Measurements from ENCODE around the gene CYP4B1. TPM values are rescaled to one million over a fixed set of nuclear protein-coding genes. Genes with fewer than 3 reads are reported as not detected.

CYP4B1 gene
- total RNA-seq, 2 donors from 2014 or later: 12.5 to 30.0 TPM

- DNase-seq: peak in 3 of 4 donors; percentile 20 to 28 (median 26)
- no peaks in the 10 kb centered on the region for H3K9me3 ChIP-seq
- WGBS, 2 donors: 46 to 60% methylated on average over 4 of the region's 4 CpGs
- peaks cover 45% of the 10 kb centered on the region for H3K4me1 ChIP-seq
- peak; percentile 36 for ATAC-seq
- intact Hi-C loops (cut with DNase I): no loop called here
- H3K36me3 ChIP-seq (replicated peaks in 1 of 2; ENCODE audit: insufficient read depth in 1 of 2, low read depth in 2 of 2): no peaks in the 10 kb centered on the region
- no peak for TF ChIP-seq POLR2A (IDR thresholded peaks at IDR 0.05)
- TF ChIP-seq CTCF (IDR thresholded peaks at IDR 0.05): no peak
- no peaks in the 10 kb centered on the region for H3K27me3 ChIP-seq
- H3K4me3 ChIP-seq: no peak overlapping the region
- peak overlapping the region in 3 of 4 donors; percentile 35 to 81 (median 68) for H3K27ac ChIP-seq
Measured at GRCh38 chr1:46755121-46755520, 43.7 kb upstream of the CYP4B1 start.

DNA sequence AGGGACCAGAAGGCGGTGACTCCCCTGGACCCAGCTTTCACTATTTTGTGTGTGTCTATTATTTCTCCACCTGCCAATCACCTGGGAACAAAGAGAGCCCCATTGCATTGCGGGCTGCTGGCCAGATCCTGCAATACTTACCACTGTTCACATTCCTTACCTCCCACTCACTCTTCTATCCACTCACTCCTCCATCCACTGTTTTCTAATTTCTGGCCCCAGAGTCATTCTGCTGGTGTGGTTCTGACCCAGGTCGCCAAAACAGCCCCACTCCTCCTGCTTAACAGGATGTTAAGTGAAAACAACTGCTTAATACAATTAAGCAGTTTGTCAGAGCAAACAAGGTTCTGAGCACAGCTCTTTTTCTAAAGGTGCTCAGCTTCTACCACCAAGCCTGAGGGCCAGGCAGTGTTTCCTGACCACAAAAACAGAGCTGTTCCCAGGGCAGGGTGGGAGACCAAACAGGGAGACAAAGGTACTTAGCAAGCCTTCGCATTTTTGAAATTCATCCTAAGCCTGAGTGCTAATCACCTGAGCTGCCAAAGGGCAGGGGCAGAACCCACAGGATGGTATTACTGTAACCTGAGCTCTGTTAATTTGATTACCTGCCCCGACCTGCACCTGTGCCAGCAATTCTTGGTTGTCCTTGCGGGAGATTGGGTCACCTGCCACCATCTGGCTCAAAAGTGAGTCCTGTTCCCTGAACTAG is 41.4 kb upstream of the CYP4B1 start:
- DNase-seq (peak; percentile 52 to 79 (median 66)), ATAC-seq (peak; percentile 74)
- Histone ChIP-seq H3K36me3 (replicated peaks in 1 of 2; ENCODE audit: insufficient read depth in 1 of 2, low read depth in 2 of 2) (no peaks in the 10 kb centered on the region), H3K4me1 (peaks cover 45% of the 10 kb centered on the region), H3K9me3 (no peaks in the 10 kb centered on the region), H3K4me3 (no peak overlapping the region), H3K27me3 (no peaks in the 10 kb centered on the region), H3K27ac (peak overlapping the region; percentile 11 to 81 (median 54))
- intact Hi-C loops (cut with DNase I): no loop called here
- TF ChIP-seq CTCF (IDR thresholded peaks at IDR 0.05): no peak
- TF ChIP-seq POLR2A (IDR thresholded peaks at IDR 0.05): no peak
- WGBS, 2 donors: 25 to 40% methylated on average over 6 of the region's 6 CpGs

- Histone ChIP-seq H3K36me3 (replicated peaks in 1 of 2; ENCODE audit: insufficient read depth in 1 of 2, low read depth in 2 of 2) (no peaks in the 10 kb centered on the region), H3K27me3 (no peaks in the 10 kb centered on the region), H3K4me1 (peaks cover 45% of the 10 kb centered on the region), H3K27ac (peak overlapping the region; percentile 11 to 81 (median 54)), H3K4me3 (no peak overlapping the region), H3K9me3 (no peaks in the 10 kb centered on the region)
- no peak for ATAC-seq
- TF ChIP-seq POLR2A (IDR thresholded peaks at IDR 0.05): no peak
- no peak for TF ChIP-seq CTCF (IDR thresholded peaks at IDR 0.05)
- DNase-seq: no peak
- intact Hi-C loops (cut with DNase I): no loop called here
Measured at GRCh38 chr1:46757956-46758528, 40.8 kb upstream of the CYP4B1 start.

GRCh38 chr1:46760558-46761166 is 38.2 kb upstream of the CYP4B1 start:
- ATAC-seq (no peak), DNase-seq (no peak)
- Histone ChIP-seq H3K9me3 (no peaks in the 10 kb centered on the region), H3K36me3 (replicated peaks in 1 of 2; ENCODE audit: insufficient read depth in 1 of 2, low read depth in 2 of 2) (no peaks in the 10 kb centered on the region), H3K4me3 (no peak overlapping the region), H3K27me3 (no peaks in the 10 kb centered on the region), H3K27ac (no peak overlapping the region), H3K4me1 (peaks cover 30% of the 10 kb centered on the region)
- 71 to 73% methylated on average over 2 of the region's 2 CpGs for WGBS, 2 donors
- intact Hi-C loops (cut with DNase I): no loop called here
- TF ChIP-seq POLR2A (IDR thresholded peaks at IDR 0.05): no peak
- TF ChIP-seq CTCF (IDR thresholded peaks at IDR 0.05): no peak

Data from body of pancreas (tissue), 4 donors.